Calu3 (cell line): ENCODE data around the gene PWP1. TPM values are rescaled to one million over a fixed set of nuclear protein-coding genes. Genes with fewer than 3 reads are reported as not detected.

Experiments used
- BruUV-seq: library from RNA; stranded (reverse); fragments of 400-500 nt; replicated peaks from 2 replicates; lab custom pipeline; 2021; lab: Mats Ljungman, UMichigan
- CTCF ChIA-PET: fragments of 300-600 bp; sonication (Branson Sonifier 250); formaldehyde crosslinking; loops from one replicate; lab custom pipeline; 2022; ENCODE audit warnings: antibody characterized with exemption; lab: Charles Lee
- DNase-seq: peaks from one replicate; pipeline ENCODE4 v3.0.0; 2022
- H3K27ac Mint-ChIP-seq: one replicate; pipeline ENCODE4 v1.8.0; 2022; ENCODE audit warnings: mixed read lengths; ENCODE audit not compliant: unreplicated experiment
- H3K27me3 Mint-ChIP-seq: one replicate; pipeline ENCODE4 v1.8.0; 2022; ENCODE audit warnings: mixed read lengths; ENCODE audit not compliant: unreplicated experiment
- H3K36me3 Mint-ChIP-seq: one replicate; pipeline ENCODE4 v1.8.0; 2022; ENCODE audit warnings: mild to moderate bottlenecking, moderate library complexity, mixed read lengths; ENCODE audit not compliant: insufficient read depth, unreplicated experiment
- H3K4me1 Mint-ChIP-seq: one replicate; pipeline ENCODE4 v1.8.0; 2022; ENCODE audit warnings: mild to moderate bottlenecking, low read depth, mixed read lengths; ENCODE audit not compliant: unreplicated experiment
- H3K4me3 Mint-ChIP-seq: one replicate; pipeline ENCODE4 v1.8.0; 2022; ENCODE audit warnings: mild to moderate bottlenecking, low read depth, moderate library complexity, mixed read lengths; ENCODE audit not compliant: unreplicated experiment
- H3K9me3 Mint-ChIP-seq: one replicate; pipeline ENCODE4 v1.8.0; 2022; ENCODE audit warnings: low read depth, mixed read lengths; ENCODE audit not compliant: unreplicated experiment
- CTCF ChIP-seq: fragments of 200-600 bp; IDR thresholded peaks from one replicate; pipeline ENCODE4 v1.8.0; 2022; ENCODE audit warnings: antibody characterized with exemption; ENCODE audit not compliant: unreplicated experiment
- intact Hi-C: fragments of 100-400 bp; cut with micrococcal nuclease; formaldehyde crosslinking; loops from one replicate; pipeline ENCODE4 v1.10.0; 2022; ENCODE audit not compliant: unreplicated experiment
- total RNA-seq: library from RNA; stranded (reverse); gene quantifications from 2 replicates; pipeline ENCODE4 v1.2.3, GENCODE V29; 2022

Gene PWP1
- total RNA-seq, 1 experiment from 2014 or later = 60.5 TPM

GRCh38 chr12:107759410-107759809 is 73.8 kb downstream of the PWP1 start:
- Mint-ChIP-seq H3K4me3 (peak overlapping the region; percentile 85), H3K4me1 (peaks cover 8% of the 10 kb centered on the region), H3K27me3 (no peaks in the 10 kb centered on the region), H3K27ac (peak overlapping the region; percentile 68), H3K36me3 (peaks cover 34% of the 10 kb centered on the region), H3K9me3 (no peaks in the 10 kb centered on the region)
- DNase-seq = peak; percentile 21
- TF ChIP-seq CTCF = no peak
- CTCF ChIA-PET = interaction anchor here (0.6 kb wide), 1 partner anchor 88 kb away, joined by 4 read pairs; no protein-coding TSS in a partner anchor
- no TSS peak for BruUV-seq
- intact Hi-C loops = loop anchor here (5.0 kb wide), 1 partner anchor 72 kb away; the partner anchor contains the start of gene PWP1

GRCh38 chr12:107760207-107760808 is 74.7 kb downstream of the PWP1 start:
- no peak for TF ChIP-seq CTCF
- no TSS peak for BruUV-seq
- Mint-ChIP-seq H3K27me3 (no peaks in the 10 kb centered on the region), H3K4me1 (peaks cover 8% of the 10 kb centered on the region), H3K36me3 (peaks cover 34% of the 10 kb centered on the region), H3K4me3 (peak overlapping the region; percentile 85), H3K9me3 (no peaks in the 10 kb centered on the region), H3K27ac (peak overlapping the region; percentile 68)
- CTCF ChIA-PET = interaction anchor here (0.6 to 0.7 kb wide), 2 partner anchors 84 to 89 kb away, joined by 4 to 5 read pairs; no protein-coding TSS in a partner anchor
- intact Hi-C loops = loop anchor here (2.0 kb wide), 1 partner anchor 124 kb away; no protein-coding TSS in a partner anchor
- peak; percentile 29 for DNase-seq

- peaks cover 34% of the 10 kb centered on the region for H3K36me3 Mint-ChIP-seq
- no TSS peak for BruUV-seq
- no peak for TF ChIP-seq CTCF
- no peaks in the 10 kb centered on the region for H3K9me3 Mint-ChIP-seq
- peak; percentile 96 for DNase-seq
- peak within 1 kb of the TSS; percentile 70 for H3K27ac Mint-ChIP-seq
- CTCF ChIA-PET = no interaction called here
- peaks cover 8% of the 10 kb centered on the region for H3K4me1 Mint-ChIP-seq
- intact Hi-C loops = loop anchor here (2.0 kb wide), 1 partner anchor 124 kb away; no protein-coding TSS in a partner anchor
- H3K4me3 Mint-ChIP-seq = peak within 1 kb of the TSS; percentile 85
- H3K27me3 Mint-ChIP-seq = no peaks in the 10 kb centered on the region
Measured at GRCh38 chr12:107760809-107761501, 75.4 kb downstream of the PWP1 start, which contains the start of gene PRDM4. PRDM4 (minus strand) TSS chr12:107761137; CDS start chr12:107760515, 622 bp downstream.

GRCh38 chr12:107761502-107761904 is 75.9 kb downstream of the PWP1 start:
- CTCF ChIA-PET = no interaction called here
- Mint-ChIP-seq H3K27me3 (peaks cover 3% of the 10 kb centered on the region), H3K4me1 (peaks cover 8% of the 10 kb centered on the region), H3K36me3 (peaks cover 30% of the 10 kb centered on the region), H3K4me3 (peak overlapping the region; percentile 85), H3K27ac (peak overlapping the region; percentile 70), H3K9me3 (no peaks in the 10 kb centered on the region)
- no peak for DNase-seq
- BruUV-seq = no TSS peak
- TF ChIP-seq CTCF = no peak
- intact Hi-C loops = loop anchor here (2.0 kb wide), 1 partner anchor 123 kb away; no protein-coding TSS in a partner anchor

Other genes starting within 250 kb of the PWP1 start
- 24.3 and 25.2 TPM in 2 replicates for gene PRDM4, start 75.3 kb downstream of the PWP1 start, total RNA-seq
- not detected in 2 replicates for gene ASCL4, start 88.9 kb downstream of the PWP1 start, total RNA-seq